AG04449 (cell line): ENCODE measurements around the gene SRRM2.

Source experiments
- CTCF ChIA-PET: fragments of 350-600 bp; formaldehyde crosslinking; extraction: SDS; loops from one replicate; lab custom pipeline; 2021; ENCODE audit warnings: antibody characterized with exemption; lab: Yijun Ruan, JAX
- POLR2A ChIA-PET: fragments of 400-600, 350-600 bp; formaldehyde crosslinking; extraction: SDS; loops from one replicate; lab custom pipeline; 2020; ENCODE audit warnings: antibody characterized with exemption, inconsistent platforms; lab: Yijun Ruan, JAX
- DNase-seq: peaks from one replicate; pipeline ENCODE4 v3.0.0-alpha.2; 2010; ENCODE audit warnings: low read depth, low spot score
- H3K4me3 ChIP-seq: 2 replicates; pipeline ENCODE4 v1.5.1; 2011; ENCODE audit warnings: low read depth, mild to moderate bottlenecking, control low read depth, low read length
- CTCF ChIP-seq: IDR thresholded peaks from one replicate; pipeline ENCODE4 v1.5.1; 2011; ENCODE audit warnings: mild to moderate bottlenecking, moderate library complexity, low read length, control low read depth, inconsistent platforms; ENCODE audit not compliant: insufficient read depth; ENCODE audit errors: missing control alignments

Gene SRRM2

GRCh38 chr16:2779151-2779920 is 26.9 kb downstream of the SRRM2 start:
- H3K4me3 ChIP-seq: no peak overlapping the region; the same call in 1 of the 2 replicates
- CTCF ChIA-PET: interaction anchor here (0.7 to 2.1 kb wide), 5 partner anchors 85 to 141 kb away, joined by 3 to 10 read pairs (median 4); no protein-coding TSS in a partner anchor
- no peak for TF ChIP-seq CTCF
- DNase-seq: no peak
- POLR2A ChIA-PET: no interaction called here

- TF ChIP-seq CTCF: no peak
- CTCF ChIA-PET: interaction anchor here (0.7 kb wide), 2 partner anchors 84 to 88 kb away, joined by 3 read pairs; no protein-coding TSS in a partner anchor
- POLR2A ChIA-PET: no interaction called here
- DNase-seq: no peak
- no peak overlapping the region for H3K4me3 ChIP-seq
Measured at GRCh38 chr16:2779978-2780898, 27.8 kb downstream of the SRRM2 start.

GRCh38 chr16:2782583-2783351 is 30.3 kb downstream of the SRRM2 start:
- no peak overlapping the region for H3K4me3 ChIP-seq
- no peak for DNase-seq
- no peak for TF ChIP-seq CTCF
- POLR2A ChIA-PET: no interaction called here
- CTCF ChIA-PET: interaction anchor here (1.2 to 2.0 kb wide), 2 partner anchors 56 to 85 kb away, joined by 4 to 6 read pairs; no protein-coding TSS in a partner anchor

- POLR2A ChIA-PET: no interaction called here
- no peak for TF ChIP-seq CTCF
- DNase-seq: no peak
- CTCF ChIA-PET: interaction anchor here (1.2 to 2.0 kb wide), 2 partner anchors 55 to 84 kb away, joined by 4 to 6 read pairs; no protein-coding TSS in a partner anchor
- no peak overlapping the region for H3K4me3 ChIP-seq
Measured at GRCh38 chr16:2783581-2784357, 31.3 kb downstream of the SRRM2 start.

- no peak overlapping the region for H3K4me3 ChIP-seq
- CTCF ChIA-PET: interaction anchor here (2.0 kb wide), 1 partner anchor 54 kb away, joined by 6 read pairs; no protein-coding TSS in a partner anchor
Measured at GRCh38 chr16:2784358-2785100, 32.1 kb downstream of the SRRM2 start.

More at GRCh38 chr16:2784358-2785100, 32.1 kb downstream of the SRRM2 start:
- TF ChIP-seq CTCF: no peak
- POLR2A ChIA-PET: no interaction called here
- no peak for DNase-seq
